Measurements from ENCODE around the gene XPO6.

DNA sequence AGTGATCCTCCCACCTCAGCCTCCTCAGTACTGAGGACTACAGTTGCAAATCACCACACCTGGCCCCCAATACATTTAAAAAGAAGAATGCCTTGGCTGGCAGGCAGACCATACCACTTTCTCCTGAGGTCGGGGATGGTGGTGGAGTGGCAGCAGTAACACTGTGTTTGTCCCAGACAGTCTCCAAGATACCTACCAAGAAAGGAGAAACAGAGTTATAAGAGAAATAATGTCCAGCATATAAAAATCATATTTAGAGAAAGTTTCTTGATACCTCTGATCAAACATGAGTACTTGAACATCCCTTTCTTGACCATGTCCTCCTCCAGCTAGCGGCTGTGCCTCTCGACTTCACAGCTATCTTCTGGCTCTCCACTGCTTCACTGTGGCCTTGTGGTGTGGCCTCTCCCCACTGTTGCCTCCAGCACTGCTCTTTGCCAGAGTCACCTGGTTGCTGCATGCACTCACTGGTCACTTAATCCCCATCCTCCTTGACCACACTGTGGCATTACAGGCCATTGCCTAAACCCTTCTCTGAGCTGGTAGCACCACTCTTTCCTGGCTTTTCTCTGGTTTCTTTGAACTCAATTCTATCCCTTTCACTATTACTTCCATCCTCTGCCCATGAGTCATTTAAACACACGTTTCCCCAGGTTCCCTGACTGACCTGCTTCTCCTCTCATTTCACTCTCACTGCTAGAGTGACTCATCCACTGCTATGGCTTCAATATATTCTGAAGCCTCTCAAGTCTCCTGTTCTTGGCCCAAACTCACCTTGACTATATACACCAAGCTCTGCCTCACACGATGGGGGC, 45.2 kb downstream of the XPO6 start:
- TF ChIP-seq POLR2A (IDR thresholded peaks at IDR 0.05): no peak
- TF ChIP-seq, protein P1, sequence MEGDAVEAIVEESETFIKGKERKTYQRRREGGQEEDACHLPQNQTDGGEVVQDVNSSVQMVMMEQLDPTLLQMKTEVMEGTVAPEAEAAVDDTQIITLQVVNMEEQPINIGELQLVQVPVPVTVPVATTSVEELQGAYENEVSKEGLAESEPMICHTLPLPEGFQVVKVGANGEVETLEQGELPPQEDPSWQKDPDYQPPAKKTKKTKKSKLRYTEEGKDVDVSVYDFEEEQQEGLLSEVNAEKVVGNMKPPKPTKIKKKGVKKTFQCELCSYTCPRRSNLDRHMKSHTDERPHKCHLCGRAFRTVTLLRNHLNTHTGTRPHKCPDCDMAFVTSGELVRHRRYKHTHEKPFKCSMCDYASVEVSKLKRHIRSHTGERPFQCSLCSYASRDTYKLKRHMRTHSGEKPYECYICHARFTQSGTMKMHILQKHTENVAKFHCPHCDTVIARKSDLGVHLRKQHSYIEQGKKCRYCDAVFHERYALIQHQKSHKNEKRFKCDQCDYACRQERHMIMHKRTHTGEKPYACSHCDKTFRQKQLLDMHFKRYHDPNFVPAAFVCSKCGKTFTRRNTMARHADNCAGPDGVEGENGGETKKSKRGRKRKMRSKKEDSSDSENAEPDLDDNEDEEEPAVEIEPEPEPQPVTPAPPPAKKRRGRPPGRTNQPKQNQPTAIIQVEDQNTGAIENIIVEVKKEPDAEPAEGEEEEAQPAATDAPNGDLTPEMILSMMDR (IDR thresholded peaks at IDR 0.05): no peak
